ENCODE measurements around the gene VMP1. TPM values are rescaled to one million over a fixed set of nuclear protein-coding genes. Genes with fewer than 3 reads are reported as not detected.

Gene VMP1
- total and polyA plus RNA-seq, 2 of the 13 experiments (the other 11 are each of a cell fraction or from before 2014, with no cell fraction given) = 186 to 271 TPM

DNA sequence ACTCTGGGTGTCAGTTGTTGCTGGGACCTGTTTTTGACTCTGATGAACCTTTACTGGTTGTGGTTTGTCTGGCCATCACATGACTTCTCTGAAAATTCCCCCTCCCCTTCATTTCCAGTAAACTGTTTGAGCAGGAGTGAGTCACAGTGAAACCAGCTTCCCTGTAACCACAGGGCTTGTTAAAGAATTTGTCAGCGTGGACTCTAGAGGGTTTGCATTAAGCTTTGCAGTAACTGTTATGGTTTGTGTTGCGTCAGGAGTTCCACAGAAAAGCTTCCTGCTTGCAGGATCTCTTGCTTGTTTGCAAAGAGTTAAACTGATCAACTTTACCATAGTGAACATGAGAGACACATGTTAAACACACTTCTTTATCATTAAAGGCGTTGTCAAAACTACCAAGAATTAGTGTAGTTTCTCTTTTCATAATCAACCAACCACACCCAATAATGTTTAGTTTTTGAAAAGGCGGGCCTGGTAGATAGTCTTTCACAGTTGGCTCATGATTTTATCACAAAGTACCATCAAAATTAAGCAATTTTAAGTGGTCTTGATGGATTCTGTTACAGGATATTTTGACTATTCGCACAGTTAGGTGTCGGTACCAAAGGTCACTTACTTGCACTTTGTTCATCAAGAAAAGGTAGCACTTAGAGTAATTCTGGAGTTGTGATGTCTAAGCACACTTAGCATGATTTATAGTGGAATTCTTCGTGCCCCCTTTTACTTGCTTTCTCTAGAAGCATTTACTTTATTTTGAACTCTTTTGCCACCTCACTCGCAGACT, 79.3 kb downstream of the VMP1 start (continued):
- TF ChIP-seq ZNF510 (CRISPR knock-in tag; IDR thresholded peaks at IDR 0.05; ENCODE audit: low read depth) (0 out of 2 replicates have a peak, but pooled peaks have one; percentile 2), ZNF296 (CRISPR knock-in tag; conservative IDR thresholded peaks at IDR 0.05) (no peak), BCL3 (CRISPR knock-in tag; IDR thresholded peaks at IDR 0.05) (no peak), PRPF4 (IDR thresholded peaks at IDR 0.05; ENCODE audit: low read depth, low read length, poor library complexity, severe bottlenecking) (no peak), U2AF2 (IDR thresholded peaks at IDR 0.05; ENCODE audit: low read depth, low read length) (no peak), TARDBP (CRISPR knock-in tag; IDR thresholded peaks at IDR 0.05) (peak; percentile 99), DPF2 (CRISPR knock-in tag; IDR thresholded peaks at IDR 0.05; ENCODE audit: borderline replicate concordance, low read depth) (peak; percentile 92), ZC3H4 (CRISPR knock-in tag; IDR thresholded peaks at IDR 0.05; ENCODE audit: borderline replicate concordance) (peak; percentile 69; the same call in 1 of the 2 replicates), ZNF512B (CRISPR knock-in tag; IDR thresholded peaks at IDR 0.05; ENCODE audit: borderline replicate concordance) (no peak), ZFP62 (CRISPR knock-in tag; IDR thresholded peaks at IDR 0.05) (no peak), MEF2D (CRISPR knock-in tag; IDR thresholded peaks at IDR 0.05) (peak; percentile 92), ZNF264 (CRISPR knock-in tag; IDR thresholded peaks at IDR 0.05) (peak; percentile 95), ZNF230 (CRISPR knock-in tag; IDR thresholded peaks at IDR 0.05) (0 out of 2 replicates have a peak, but pooled peaks have one; percentile 63), IRX3 (CRISPR knock-in tag; IDR thresholded peaks at IDR 0.05; ENCODE audit: borderline replicate concordance, low read depth) (no peak)
- TF ChIP-seq, protein P1, sequence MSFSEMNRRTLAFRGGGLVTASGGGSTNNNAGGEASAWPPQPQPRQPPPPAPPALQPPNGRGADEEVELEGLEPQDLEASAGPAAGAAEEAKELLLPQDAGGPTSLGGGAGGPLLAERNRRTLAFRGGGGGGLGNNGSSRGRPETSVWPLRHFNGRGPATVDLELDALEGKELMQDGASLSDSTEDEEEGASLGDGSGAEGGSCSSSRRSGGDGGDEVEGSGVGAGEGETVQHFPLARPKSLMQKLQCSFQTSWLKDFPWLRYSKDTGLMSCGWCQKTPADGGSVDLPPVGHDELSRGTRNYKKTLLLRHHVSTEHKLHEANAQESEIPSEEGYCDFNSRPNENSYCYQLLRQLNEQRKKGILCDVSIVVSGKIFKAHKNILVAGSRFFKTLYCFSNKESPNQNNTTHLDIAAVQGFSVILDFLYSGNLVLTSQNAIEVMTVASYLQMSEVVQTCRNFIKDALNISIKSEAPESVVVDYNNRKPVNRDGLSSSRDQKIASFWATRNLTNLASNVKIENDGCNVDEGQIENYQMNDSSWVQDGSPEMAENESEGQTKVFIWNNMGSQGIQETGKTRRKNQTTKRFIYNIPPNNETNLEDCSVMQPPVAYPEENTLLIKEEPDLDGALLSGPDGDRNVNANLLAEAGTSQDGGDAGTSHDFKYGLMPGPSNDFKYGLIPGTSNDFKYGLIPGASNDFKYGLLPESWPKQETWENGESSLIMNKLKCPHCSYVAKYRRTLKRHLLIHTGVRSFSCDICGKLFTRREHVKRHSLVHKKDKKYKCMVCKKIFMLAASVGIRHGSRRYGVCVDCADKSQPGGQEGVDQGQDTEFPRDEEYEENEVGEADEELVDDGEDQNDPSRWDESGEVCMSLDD (CRISPR knock-in tag; IDR thresholded peaks at IDR 0.05; ENCODE audit: borderline replicate concordance) = peak; percentile 81; the same call in 1 of the 2 replicates
- TF ChIP-seq, protein P2, sequence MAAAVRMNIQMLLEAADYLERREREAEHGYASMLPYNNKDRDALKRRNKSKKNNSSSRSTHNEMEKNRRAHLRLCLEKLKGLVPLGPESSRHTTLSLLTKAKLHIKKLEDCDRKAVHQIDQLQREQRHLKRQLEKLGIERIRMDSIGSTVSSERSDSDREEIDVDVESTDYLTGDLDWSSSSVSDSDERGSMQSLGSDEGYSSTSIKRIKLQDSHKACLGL (CRISPR knock-in tag; IDR thresholded peaks at IDR 0.05) = no peak
- TF ChIP-seq, protein P3, sequence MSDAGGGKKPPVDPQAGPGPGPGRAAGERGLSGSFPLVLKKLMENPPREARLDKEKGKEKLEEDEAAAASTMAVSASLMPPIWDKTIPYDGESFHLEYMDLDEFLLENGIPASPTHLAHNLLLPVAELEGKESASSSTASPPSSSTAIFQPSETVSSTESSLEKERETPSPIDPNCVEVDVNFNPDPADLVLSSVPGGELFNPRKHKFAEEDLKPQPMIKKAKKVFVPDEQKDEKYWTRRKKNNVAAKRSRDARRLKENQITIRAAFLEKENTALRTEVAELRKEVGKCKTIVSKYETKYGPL (CRISPR knock-in tag; IDR thresholded peaks at IDR 0.05) = peak; percentile 91
- TF ChIP-seq, protein P4, sequence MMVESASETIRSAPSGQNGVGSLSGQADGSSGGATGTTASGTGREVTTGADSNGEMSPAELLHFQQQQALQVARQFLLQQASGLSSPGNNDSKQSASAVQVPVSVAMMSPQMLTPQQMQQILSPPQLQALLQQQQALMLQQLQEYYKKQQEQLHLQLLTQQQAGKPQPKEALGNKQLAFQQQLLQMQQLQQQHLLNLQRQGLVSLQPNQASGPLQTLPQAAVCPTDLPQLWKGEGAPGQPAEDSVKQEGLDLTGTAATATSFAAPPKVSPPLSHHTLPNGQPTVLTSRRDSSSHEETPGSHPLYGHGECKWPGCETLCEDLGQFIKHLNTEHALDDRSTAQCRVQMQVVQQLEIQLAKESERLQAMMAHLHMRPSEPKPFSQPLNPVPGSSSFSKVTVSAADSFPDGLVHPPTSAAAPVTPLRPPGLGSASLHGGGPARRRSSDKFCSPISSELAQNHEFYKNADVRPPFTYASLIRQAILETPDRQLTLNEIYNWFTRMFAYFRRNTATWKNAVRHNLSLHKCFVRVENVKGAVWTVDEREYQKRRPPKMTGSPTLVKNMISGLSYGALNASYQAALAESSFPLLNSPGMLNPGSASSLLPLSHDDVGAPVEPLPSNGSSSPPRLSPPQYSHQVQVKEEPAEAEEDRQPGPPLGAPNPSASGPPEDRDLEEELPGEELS (CRISPR knock-in tag; IDR thresholded peaks at IDR 0.05) = peak; percentile 97
